MCF 10A (cell line): Measurements from ENCODE around the gene TUBA4B. TPM values are rescaled to one million over a fixed set of nuclear protein-coding genes. Genes with fewer than 3 reads are reported as not detected.
A peak's percentile ranks its signal among the peaks of the same experiment; 100 is the strongest.
"Not testable (repeated sequence)": the region's sequence is repeated elsewhere in the genome, so short reads cannot be mapped to it uniquely, and the experiment has no call there.

ENCODE experiments used
- BruUV-seq: library from RNA; stranded (reverse); fragments of 400-500 nt; replicated peaks from 2 replicates; lab custom pipeline; 2021; lab: Mats Ljungman, UMichigan
- CTCF ChIA-PET: fragments of 300-600 bp; sonication (Branson Sonifier 250); formaldehyde crosslinking; extraction: SDS; loops from one replicate; lab custom pipeline; 2021; ENCODE audit warnings: antibody characterized with exemption, inconsistent platforms; lab: Yijun Ruan, JAX
- POLR2A ChIA-PET: fragments of 300-600, 350-650 bp; sonication (Branson Sonifier 250); formaldehyde crosslinking; extraction: SDS; loops from one replicate; lab custom pipeline; 2020; ENCODE audit warnings: antibody characterized with exemption, inconsistent platforms; lab: Yijun Ruan, JAX
- DNase-seq: peaks from one replicate; pipeline ENCODE4 v3.0.0-alpha.2; 2018; ENCODE audit not compliant: unreplicated experiment
- H3K27ac Mint-ChIP-seq: one replicate; pipeline ENCODE4 v1.8.0; 2022; ENCODE audit warnings: mild to moderate bottlenecking, low read depth, mixed read lengths; ENCODE audit not compliant: unreplicated experiment
- H3K27me3 Mint-ChIP-seq: one replicate; pipeline ENCODE4 v1.8.0; 2022; ENCODE audit warnings: mixed read lengths; ENCODE audit not compliant: insufficient read depth, unreplicated experiment
- H3K36me3 Mint-ChIP-seq: one replicate; pipeline ENCODE4 v1.8.0; 2022; ENCODE audit warnings: mild to moderate bottlenecking, moderate library complexity, mixed read lengths; ENCODE audit not compliant: insufficient read depth, unreplicated experiment
- H3K4me1 Mint-ChIP-seq: one replicate; pipeline ENCODE4 v1.8.0; 2022; ENCODE audit warnings: mixed read lengths; ENCODE audit not compliant: insufficient read depth, unreplicated experiment
- H3K4me3 Mint-ChIP-seq: one replicate; pipeline ENCODE4 v1.8.0; 2022; ENCODE audit warnings: mild to moderate bottlenecking, moderate library complexity, mixed read lengths; ENCODE audit not compliant: unreplicated experiment
- H3K9me3 Mint-ChIP-seq: one replicate; pipeline ENCODE4 v1.8.0; 2022; ENCODE audit warnings: mixed read lengths; ENCODE audit not compliant: unreplicated experiment
- intact Hi-C: fragments of 100-400 bp; cut with micrococcal nuclease; formaldehyde crosslinking; loops from 2 replicates; pipeline ENCODE4 v1.14.1; 2022
- total RNA-seq: library from RNA; stranded (reverse); gene quantifications from 2 replicates; pipeline ENCODE4 v1.2.3, GENCODE V29; 2022
- TF ChIP-seq, protein P1 (sequence below): fragments of 200-600 bp; IDR thresholded peaks from one replicate; pipeline ENCODE4 v1.8.0; 2022; ENCODE audit warnings: antibody characterized with exemption, mild to moderate bottlenecking; ENCODE audit not compliant: unreplicated experiment

Gene TUBA4B
- total RNA-seq, 1 experiment from 2014 or later, result not detected

- H3K36me3 Mint-ChIP-seq, result peaks cover 6% of the 10 kb centered on the region
- H3K4me1 Mint-ChIP-seq, result no peaks in the 10 kb centered on the region
- H3K9me3 Mint-ChIP-seq, result no peaks in the 10 kb centered on the region
- ChIA-PET CTCF (interaction anchor here (0.6 to 1.8 kb wide), 4 partner anchors 9 to 62 kb away, joined by 3 to 5 read pairs (median 4); no protein-coding TSS in a partner anchor), POLR2A (interaction anchor here (1.0 kb wide), 1 partner anchor 30 kb away, joined by 3 read pairs; no protein-coding TSS in a partner anchor)
- no peak overlapping the region for H3K27ac Mint-ChIP-seq
- no TSS peak for BruUV-seq
- H3K27me3 Mint-ChIP-seq, result peaks cover 57% of the 10 kb centered on the region
- peak; percentile 76 for DNase-seq
- TF ChIP-seq, protein P1, sequence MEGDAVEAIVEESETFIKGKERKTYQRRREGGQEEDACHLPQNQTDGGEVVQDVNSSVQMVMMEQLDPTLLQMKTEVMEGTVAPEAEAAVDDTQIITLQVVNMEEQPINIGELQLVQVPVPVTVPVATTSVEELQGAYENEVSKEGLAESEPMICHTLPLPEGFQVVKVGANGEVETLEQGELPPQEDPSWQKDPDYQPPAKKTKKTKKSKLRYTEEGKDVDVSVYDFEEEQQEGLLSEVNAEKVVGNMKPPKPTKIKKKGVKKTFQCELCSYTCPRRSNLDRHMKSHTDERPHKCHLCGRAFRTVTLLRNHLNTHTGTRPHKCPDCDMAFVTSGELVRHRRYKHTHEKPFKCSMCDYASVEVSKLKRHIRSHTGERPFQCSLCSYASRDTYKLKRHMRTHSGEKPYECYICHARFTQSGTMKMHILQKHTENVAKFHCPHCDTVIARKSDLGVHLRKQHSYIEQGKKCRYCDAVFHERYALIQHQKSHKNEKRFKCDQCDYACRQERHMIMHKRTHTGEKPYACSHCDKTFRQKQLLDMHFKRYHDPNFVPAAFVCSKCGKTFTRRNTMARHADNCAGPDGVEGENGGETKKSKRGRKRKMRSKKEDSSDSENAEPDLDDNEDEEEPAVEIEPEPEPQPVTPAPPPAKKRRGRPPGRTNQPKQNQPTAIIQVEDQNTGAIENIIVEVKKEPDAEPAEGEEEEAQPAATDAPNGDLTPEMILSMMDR, result no peak
- no peak overlapping the region for H3K4me3 Mint-ChIP-seq
- intact Hi-C loops, result no loop called here
These were observed 55.4 kb downstream of the TUBA4B start for GRCh38 chr2:219308142-219309101.

- DNase-seq, result no peak
- TF ChIP-seq, protein P1, result no peak
- intact Hi-C loops, result no loop called here
- Mint-ChIP-seq H3K36me3 (peaks cover 6% of the 10 kb centered on the region), H3K9me3 (no peaks in the 10 kb centered on the region), H3K4me3 (no peak within 1 kb of the TSS), H3K27ac (no peak within 1 kb of the TSS), H3K27me3 (peaks cover 49% of the 10 kb centered on the region), H3K4me1 (no peaks in the 10 kb centered on the region)
- BruUV-seq, result no TSS peak
- ChIA-PET POLR2A (no interaction called here), CTCF (interaction anchor here (1.8 kb wide), 1 partner anchor 11 kb away, joined by 5 read pairs; no protein-coding TSS in a partner anchor)
These were observed 56.2 kb downstream of the TUBA4B start, which contains the start of gene PTPRN for GRCh38 chr2:219309278-219309677. Gene PTPRN (minus strand): TSS chr2:219309401. CDS start chr2:219309332, 69 bp downstream.

GRCh38 chr2:219312683-219313263 is 59.7 kb downstream of the TUBA4B start:
- POLR2A ChIA-PET, H3K4me3 Mint-ChIP-seq, H3K4me1 Mint-ChIP-seq, intact Hi-C loops, H3K27ac Mint-ChIP-seq, H3K9me3 Mint-ChIP-seq, BruUV-seq, DNase-seq, H3K36me3 Mint-ChIP-seq: not testable (repeated sequence)
- CTCF ChIA-PET, result interaction anchor here (2.7 to 3.3 kb wide), 2 partner anchors 14 to 18 kb away, joined by 9 to 15 read pairs; no protein-coding TSS in a partner anchor
- peaks cover 18% of the 10 kb centered on the region for H3K27me3 Mint-ChIP-seq

DNA sequence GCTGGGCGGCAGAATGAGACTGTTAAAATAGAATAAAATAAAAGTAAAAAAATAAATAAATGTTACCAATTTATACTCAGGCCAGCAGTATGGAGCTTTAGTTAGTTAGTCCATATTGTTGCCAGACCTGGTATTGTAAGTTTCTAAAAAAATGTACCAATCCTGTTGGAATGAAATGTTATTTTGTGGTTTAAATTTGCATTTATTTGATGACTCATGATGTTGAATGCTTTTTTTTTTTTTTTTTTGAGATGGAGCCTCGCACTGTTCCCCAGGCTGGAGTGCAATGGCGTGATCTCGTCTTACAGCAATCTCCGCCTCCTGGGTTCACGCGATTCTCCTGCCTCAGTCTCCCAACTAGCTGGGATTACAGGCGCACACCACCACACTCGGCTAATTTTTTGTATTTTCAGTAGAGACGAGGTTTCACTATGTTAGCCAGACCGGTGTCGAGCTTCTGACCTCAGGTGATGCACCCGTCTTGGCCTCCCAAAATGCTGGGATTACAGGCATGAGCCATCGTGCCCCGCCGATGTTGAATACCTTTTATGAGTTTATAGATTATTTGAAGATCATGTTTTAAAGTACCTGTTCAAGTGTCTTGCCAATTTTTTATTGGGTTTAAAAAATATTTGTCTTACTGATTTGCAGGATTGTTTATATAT is 61.9 kb downstream of the TUBA4B start:
- no peaks in the 10 kb centered on the region for H3K36me3 Mint-ChIP-seq
- TF ChIP-seq, protein P1, result no peak
- H3K27ac Mint-ChIP-seq, result no peak overlapping the region
- ChIA-PET POLR2A (interaction anchor here (0.6 kb wide), 1 partner anchor 45 kb away, joined by 5 read pairs; no protein-coding TSS in a partner anchor), CTCF (interaction anchor here (0.6 to 2.7 kb wide), 3 partner anchors 20 to 267 kb away, joined by 3 to 9 read pairs (median 3); no protein-coding TSS in a partner anchor)
- peak; percentile 10 for DNase-seq
- peaks cover 15% of the 10 kb centered on the region for H3K27me3 Mint-ChIP-seq
- intact Hi-C loops, result no loop called here
- H3K9me3 Mint-ChIP-seq, result no peaks in the 10 kb centered on the region
- BruUV-seq, result no TSS peak
- H3K4me3 Mint-ChIP-seq, result no peak overlapping the region
- no peaks in the 10 kb centered on the region for H3K4me1 Mint-ChIP-seq
